Brain pericyte (primary cell): Measurements from ENCODE around the gene SLC22A13.
"Not testable (repeated sequence)": the region's sequence is repeated elsewhere in the genome, so short reads cannot be mapped to it uniquely, and the experiment has no call there.

Source experiments
- DNase-seq: peaks from one replicate; pipeline ENCODE4 v3.0.0-alpha.2; 2012; ENCODE audit warnings: low read depth, low spot score

The SLC22A13 gene

DNA sequence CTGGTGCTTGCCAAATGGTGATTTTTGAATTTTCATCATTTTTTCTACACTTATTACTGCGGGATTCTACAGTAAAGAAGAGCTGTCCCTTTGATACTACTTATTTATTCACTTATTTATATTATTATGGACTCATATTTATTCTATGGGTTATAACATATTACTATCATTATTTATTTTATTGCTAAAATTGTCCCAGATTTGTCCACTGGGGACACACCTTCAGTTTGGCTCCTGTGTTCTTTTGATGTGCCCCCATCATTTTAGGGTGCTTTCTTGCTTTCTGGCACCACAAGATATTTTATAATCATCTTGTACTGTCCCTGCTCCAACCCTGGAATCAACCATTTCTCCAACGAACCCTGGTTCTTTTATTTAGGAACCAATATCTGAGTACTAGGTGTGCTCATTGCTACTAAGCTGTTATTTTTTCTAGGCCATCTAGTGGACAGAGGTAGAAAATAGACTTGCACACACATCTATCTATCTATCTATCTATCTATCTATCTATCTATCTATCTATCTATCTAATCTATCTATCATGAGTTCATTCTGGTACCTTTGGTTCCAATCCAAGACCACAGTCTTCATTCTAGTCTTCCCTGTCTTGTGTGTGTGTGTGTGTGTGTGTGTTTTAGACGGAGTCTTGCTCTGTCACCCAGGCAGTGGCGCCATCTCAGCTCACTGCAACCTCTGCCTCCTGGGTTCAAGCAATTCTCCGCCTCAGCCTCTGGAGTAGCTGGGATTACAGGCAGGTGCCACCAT, 32.5 kb downstream of the SLC22A13 start:
- DNase-seq, result no peak

DNA sequence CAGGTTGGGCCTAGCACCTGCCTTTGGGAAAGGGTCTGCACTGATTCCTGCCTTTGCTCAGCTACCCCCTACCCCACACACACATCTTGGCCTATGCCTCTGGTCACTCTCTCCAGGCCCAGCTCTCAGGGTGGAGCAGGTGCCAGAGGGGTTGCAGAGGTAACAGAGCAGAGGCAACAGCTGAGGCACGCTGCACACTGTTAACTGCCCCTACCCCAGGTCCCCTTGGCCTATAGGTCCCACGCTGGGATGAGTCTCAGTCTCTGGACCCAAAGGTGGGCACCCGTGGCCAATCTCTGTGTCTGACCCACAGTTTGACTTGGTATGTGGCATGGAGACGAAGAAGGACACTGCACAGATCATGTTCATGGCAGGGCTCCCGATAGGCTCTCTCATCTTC, 41.3 kb downstream of the SLC22A13 start:
- no peak for DNase-seq

DNA sequence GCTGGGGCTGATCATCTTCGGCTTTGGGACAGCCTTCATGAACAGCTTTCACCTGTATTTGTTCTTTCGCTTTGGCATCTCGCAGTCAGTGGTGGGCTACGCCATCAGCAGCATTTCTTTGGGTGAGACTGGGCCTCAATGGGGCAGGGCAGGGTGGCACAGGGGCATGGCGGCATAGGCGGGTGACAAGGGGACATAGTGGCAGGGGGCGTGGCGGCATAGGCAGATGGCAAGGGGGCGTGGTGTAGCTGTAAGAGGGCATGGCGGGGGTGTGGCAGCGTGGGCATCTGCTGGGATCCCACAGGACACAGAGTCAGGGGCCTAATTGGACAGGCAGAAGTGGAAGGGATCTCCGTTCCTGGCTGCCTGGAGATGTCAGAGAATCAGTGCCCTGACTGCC, 42.0 kb downstream of the SLC22A13 start:
- DNase-seq, result no peak

DNA sequence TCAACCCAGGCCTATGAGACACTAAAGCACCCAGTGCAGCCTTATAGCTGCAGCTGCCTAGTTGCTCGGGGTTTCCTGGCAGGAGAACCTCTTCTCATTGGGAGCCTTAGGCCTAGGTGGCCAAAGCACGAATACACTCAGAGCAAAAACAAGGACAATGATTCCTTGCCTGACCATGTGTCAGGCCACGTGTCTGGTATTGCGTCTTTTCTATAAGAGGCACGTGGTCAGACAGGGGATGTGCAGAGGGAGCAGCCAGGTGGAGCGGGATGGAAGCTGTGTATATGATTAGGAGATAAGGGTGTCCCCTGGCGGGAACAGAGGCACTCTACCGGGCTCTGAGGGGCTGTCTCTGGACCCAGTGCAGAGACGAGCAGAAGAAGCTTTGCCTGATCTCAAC, 42.8 kb downstream of the SLC22A13 start:
- no peak for DNase-seq

DNA sequence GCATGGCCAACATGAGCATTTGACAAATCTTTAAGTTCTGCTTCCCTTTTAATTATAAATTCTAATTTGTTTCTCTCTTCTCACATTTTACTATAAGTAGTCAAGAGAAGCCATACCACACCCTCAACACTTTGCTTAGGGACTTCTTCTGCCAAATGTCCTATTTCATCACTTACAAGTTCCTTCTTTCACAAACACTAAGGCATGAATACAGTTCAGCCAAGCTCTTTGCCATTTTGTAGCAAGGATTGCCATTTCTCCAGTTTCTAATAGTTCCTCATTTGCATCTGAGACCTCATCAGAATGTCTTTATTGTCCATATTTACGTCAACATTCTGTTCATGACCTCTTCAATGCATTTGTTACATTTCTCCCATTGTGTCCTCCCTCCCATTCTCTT, 45.9 kb downstream of the SLC22A13 start:
- DNase-seq, result no peak

DNA sequence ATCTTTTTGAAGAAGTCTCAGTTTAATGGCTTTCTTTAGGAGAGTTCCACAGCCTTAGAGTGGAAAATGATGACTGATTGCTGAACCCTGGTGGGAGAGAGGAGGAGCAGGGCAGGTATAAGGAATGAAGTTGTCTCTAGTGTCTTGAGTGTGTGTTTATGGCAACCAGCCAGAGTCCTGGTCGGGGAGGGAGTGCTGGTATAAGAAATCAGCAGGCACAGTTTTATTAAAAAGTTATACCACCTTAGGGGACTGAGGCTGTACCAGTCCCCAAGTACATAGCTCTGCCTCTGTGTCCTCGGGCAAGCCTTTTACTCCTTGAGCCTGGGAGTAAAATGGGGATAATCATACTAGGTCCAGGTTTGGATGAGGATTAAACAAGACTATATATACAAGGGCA, 46.3 kb downstream of the SLC22A13 start:
- DNase-seq, result no peak

DNA sequence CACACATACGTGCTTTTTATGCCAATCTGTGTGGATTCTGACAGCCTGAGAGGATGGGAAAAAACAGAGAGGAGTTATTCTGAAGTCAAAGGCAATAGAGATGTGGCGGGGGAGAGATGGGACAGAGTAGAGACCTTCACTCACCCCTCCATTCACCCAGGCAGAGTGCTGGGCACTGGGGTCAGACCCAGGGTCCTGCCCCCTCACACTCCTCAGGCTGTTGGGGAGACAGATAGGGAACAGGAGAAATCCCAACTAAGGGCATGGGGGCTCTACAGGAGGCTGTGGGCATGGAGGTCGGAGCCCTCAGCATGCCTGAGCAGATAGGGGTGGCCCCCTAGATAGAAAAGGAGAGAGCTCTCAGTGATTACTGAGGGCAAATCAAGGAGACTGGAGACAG, 46.7 kb downstream of the SLC22A13 start:
- no peak for DNase-seq

DNA sequence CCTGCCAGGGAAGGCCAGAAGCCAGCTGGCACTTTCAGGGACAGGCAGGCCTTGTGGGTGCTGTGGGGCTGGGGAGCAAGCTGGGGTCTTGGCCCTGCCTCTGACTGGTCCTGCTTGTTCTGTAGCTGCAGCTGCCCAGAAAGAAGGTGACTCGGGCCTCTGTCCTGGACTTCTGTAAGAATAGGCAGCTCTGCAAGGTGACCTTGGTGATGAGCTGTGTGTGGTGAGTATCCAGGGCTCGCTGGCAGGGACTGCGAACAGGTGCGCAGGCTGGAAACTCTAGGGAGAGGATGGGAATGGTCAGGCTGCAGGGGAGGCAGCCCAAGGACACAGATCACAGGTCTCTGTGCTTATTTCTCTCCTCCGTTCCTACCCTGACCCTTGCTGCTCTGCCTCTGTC, 47.7 kb downstream of the SLC22A13 start:
- no peak for DNase-seq

DNA sequence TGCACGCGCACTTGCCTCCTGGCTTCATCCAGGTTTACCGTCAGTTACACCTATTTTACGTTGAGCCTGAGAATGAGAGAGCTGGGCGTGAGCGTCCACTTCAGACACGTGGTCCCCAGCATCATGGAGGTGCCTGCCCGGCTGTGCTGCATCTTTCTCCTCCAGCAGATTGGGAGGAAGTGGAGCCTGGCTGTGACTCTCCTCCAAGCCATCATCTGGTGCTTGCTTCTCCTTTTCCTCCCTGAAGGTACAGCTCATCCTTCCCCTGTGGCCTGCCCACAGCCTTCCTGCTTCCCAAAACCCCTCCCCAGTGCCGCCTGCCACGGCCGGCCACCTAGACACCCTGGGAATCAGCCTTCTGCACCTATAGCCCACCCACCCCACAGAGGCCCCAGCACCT, 48.1 kb downstream of the SLC22A13 start:
- DNase-seq, result no peak

DNA sequence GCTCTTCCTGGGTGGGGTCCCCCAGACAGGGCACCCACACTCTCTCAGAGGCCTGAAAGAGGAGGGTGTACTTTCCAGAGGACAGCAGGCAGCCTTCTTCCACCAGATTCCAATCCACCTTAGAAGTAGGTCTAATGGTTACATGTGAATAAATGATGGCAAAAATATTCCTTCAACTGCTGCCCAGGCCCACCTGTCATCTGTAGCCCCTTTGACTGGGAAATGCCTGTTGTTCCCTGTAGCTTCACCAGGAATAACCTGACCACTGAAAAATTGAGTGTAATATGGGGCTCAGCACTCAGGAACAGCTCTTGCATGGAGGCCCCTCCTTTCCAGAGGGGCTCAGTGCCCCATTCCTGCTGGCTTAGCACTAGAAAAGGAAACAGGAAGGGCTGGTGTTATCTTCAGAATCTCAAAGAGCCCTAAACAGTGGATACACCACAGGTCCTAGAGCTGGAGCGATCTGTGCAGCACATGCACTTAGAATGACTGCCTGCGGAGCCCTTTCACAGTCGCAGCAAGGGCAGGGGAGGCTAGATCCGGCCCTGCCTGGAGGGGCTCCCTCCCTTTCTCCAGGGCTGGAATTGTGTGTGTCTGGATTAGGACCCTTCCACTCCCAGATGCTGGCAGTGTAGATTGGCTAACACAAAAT, 48.6 kb downstream of the SLC22A13 start:
- DNase-seq, result no peak

DNA sequence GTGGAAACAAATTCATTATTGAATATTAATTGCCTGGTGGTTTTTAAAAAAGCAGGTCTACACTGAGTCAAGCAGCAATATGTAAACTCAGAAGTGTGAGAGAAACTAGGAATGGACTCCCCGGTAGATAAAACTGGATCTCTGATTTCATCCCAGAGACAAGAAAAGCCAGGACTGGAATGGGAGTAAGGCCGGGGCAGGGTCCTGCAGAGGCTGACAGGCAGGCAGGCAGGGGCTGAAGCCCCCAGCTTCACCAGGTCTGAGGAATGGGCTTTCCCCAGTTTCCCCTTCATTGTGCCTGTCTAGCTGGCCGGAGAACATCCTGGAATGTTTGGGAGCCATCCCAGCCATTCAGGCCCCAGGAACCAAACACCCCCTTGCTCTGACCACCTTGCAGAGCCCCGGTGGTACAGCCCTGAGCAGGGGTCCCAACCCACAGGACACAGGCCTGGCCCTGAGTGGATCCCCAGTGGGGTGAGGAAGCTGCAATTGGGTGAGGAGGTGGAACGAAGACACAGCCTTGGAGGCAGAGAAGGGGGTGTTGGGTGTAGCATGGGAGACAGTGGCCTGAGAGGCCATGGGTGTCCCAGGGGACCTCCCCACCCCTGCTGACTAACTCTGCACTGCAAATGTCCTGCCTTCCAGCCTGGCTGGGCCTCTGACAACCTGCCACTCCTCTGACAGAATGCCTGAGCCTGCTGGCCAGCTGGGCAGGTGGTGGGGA, 49.3 kb downstream of the SLC22A13 start:
- DNase-seq, result no peak

DNA sequence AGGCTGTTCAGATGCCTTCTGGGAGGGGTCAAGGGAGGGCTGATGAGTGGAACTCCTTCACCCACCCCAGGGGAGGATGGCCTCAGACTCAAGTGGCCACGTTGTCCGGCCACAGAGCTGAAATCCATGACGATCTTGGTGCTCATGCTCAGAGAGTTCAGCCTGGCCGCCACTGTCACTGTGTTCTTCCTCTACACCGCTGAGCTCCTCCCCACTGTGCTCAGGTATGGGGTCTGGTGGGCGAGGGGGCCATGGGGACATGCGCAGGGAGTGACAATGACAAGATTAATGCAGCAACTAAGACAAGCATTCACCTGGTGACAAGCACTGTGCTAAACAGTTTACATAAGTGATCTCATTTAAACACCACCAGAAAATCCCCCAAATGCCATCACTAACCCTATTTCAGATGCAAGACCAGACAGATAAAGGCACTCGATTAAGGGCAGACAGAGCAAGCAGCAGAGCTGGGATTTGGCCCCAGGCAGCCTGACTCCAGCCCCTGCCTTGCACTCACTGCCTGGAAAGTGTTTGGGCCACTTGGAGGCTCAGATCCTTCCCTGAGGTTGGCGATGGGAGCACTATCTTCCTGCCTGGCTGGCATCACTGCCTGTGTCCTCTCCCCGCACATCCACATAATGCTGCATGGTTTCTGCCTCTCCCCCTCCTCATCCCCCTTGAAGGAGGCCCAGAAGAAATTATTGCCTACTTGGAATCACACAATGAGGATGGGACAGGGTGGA, 50.0 kb downstream of the SLC22A13 start:
- DNase-seq, result no peak

DNA sequence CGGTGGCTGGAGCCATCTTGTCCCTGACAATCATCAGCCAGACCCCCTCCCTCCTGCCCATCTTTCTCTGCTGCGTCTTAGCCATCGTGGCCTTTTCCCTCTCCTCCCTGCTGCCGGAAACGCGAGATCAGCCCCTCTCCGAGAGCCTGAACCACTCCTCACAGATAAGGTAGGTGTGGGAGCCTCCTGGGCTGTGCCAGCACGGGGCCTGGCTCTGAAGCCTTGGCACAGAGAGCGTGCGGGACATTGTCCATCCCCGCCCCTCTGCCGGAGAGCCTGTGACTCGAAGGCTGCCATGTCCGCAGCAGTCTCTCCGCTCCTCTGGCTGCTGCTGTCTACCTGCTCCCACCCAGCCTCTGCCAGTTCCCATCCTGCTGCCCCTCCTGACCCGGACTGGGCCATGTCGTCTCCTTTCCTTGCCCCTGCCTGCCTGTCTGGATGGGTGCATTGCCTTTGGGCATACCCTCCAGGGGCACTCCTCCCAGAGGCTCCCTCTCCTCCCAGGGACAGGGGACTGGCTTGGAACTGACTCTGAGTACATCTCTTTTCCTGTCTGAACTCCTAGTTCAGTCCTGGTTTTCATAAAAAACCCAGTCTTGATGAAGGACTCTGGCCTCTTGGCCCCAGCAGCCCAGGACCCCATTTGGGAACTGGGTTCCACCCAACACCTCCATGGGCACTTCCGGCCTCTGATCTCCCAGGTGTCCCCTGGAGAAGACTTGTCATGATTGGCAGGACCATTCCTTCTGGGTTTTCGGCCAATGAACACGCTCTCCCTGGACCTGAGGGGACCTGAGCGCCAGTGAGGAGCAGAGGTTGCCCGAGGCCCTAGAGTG, 51.0 kb downstream of the SLC22A13 start:
- no peak for DNase-seq

DNA sequence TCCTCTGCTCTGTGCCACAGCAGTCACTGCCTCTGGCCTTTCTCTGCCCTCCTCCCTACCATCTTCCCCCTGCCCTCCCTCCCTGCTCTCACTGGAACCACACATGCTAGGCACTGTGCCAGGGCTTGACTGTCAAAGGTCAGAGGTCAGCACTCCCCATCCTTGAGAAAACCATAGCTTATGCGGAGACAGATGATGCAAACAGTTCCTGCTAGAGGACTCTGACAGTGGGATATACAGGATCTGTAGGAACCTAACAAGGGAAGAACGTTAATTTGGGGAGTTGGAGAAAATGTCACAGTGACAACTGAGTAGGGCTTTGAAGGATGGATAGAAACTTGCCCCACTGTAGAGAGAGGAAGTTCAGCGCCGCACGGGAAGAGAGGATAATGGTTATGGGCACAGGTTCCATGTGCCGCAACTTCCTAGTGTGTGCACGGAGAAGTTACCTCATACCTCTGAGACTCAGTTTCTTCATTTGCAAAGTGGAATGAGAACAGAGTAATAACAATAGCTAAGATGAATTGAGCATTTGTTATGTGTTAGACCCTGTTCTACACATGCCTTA, 51.7 kb downstream of the SLC22A13 start:
- DNase-seq, result no peak

DNA sequence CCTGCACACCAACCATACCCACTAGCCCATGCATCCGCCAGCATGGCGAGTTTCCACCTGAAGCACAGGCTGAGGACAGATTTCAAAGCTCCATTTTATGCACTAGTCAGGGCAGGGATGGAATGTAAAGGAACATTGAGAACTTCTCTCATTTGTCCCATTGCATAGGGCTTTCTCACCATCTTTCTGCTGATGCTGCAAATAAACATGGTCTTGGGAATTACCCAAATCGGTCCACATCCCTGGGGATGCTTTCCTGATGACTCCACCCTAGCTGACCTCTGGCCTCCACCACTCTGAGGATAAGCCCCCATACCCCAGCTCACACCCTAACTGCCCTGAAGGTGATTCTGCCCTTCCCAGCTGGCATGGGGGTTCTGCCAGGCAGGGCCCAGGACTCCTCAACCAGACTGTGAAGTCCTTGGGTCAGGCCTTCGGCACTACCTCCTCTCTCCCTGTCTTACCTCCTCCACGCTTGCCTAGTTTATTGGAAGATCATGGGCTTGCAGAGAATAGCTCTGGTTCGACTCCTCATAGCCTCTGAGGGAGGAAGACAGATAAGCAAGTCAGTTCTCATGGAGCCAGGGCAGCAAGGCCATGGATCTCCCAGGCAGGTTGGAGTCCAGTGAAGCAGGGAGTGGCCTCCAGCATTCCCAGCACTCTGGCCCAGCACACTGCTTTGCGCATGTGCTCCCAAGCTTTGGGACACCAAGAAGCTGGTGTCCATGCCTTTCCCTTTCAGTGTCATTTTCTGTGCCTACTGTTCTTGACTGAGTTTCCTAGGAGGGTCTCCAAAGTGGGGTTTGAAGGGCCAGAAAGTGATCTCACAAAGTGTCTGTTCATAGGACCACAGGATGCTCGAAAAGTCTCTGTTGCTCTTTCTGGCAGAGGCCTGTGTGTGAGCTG, 53.4 kb downstream of the SLC22A13 start:
- DNase-seq, result no peak

DNA sequence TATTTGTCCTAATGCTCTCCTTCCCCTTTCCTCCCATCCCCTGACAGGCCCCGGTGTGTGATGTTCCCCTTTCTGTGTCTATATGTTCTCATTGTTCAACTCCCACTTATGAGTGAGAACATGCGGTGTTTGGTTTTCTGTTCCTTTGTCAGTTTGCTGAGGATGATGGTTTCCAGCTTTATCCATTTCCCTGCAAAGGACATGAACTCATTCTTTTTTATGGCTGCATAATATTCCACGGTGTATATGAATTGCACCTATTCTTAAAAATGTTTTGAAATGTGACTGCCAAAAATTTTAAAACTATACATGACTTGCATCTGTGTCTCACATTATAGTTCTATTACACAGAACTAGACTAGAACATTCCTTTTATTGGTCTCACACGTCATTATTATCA, 55.0 kb downstream of the SLC22A13 start:
- DNase-seq, result not testable (repeated sequence)

DNA sequence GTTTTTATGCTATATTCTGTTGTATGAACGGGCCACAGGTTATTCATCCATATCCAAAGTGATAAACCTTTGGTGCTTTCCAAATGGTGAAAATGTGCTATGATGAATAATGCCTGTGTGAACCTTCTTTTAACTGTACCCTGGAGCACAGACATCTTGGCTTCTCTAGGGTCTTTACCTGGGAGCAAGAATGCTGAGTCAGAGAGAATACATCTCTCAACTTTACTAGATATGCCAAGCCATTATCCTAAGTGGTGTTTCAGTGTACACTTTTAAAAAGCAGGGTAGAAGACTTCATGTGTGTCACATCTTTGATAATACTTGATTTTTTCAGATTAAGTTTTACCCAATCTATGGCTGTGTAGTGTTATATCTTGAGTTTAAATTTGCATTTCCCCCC, 57.4 kb downstream of the SLC22A13 start:
- no peak for DNase-seq

DNA sequence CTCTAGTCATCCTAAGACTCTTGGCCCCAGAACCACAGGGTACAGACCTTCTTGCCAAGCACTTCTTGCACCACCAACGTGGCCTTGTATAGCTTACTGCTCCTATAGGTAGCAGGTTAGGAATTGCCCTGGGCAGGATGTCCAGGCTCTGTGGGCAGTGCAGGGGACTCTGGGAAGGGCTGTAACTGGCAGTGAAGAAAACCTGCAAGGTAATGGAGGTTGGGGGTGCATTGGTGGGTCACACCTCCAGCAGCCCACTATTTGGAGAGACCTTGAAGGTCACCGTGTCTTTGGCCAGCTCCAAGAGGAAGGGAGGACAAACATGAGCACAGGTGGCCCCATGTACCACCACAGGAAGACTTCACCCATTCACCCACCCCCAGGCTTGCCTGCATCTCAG, 59.6 kb downstream of the SLC22A13 start:
- DNase-seq, result no peak

DNA sequence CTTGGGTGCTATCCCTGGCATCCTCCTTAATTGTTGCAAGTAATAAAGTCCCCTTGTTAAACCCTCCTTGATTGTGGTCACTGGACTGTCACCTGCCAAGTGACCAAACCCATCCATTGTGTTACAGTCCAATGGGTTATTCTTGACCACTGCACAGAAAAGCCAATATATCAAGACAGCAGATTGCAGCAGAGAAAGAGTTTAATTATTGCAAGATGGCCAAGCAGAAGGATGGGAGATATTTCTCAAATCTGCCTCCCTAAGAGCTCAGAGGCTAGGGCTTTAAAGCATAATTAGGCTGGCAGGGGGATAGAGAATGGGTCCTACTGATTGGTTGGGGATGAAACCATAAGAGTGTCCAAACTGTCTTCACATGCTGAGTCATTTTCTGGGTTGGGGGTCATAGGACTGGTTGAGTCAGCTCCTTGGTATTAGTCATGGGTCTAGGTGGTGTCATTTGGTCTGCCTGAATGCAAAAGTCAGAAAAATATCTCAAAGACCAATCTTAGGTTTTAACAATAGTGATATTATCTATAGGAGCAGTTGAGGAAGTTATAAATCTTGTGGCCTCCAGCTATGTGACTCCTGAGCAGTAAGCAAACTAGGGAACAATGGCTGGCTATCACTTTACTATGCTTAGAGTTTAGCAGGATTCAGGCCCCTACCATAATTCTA, 61.9 kb downstream of the SLC22A13 start:
- no peak for DNase-seq
